ENCODE measurements around the gene RUSF1.

DNA sequence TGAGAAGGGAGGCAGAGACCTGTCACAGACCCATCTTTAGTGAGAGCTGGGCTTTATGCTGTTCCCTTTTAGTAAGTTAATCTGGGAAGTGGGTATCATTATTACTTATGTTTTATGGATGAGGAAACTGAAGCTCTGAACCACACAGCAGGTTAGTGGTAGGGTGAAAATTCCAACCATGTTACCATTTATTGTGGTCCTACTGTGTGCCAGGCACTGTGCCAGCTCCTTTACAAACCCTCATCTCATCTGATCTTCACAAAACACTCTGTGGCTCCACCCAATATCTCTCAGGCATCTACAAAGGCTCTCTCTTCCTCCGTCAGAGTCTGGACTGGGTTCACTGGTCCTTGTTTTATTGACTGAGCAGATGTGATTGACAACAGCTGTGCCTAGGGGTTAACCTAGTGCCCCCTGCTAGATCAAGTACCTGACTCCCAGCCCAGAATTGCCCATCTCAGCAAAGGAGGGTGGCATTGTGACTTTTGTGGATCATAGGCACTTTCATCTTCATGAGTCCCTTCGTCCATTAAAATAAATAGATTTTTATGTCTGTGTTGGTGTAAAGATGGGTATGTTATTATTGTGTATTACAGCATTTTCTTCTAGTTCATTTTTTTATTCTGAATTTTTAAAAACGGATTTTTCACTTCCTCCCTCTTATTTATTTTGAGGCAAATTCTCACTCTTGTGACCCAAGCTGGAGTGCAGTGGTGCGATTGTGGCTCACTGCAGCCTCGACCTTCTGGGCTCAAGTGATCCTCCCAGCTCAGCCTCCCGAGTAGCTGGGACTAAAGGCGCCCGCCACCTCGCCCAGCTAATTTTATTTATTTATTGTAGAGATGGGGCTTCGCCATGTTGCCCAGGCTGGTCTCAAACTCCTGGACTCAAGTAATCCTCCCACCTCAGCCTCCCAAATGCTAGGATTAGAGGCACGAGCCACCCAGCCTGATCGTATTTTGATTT is 33.1 kb downstream of the RUSF1 start:
- TF ChIP-seq EZH2 (IDR thresholded peaks at IDR 0.05; ENCODE audit: borderline replicate concordance, low read length) = no peak
- TF ChIP-seq, protein P1, sequence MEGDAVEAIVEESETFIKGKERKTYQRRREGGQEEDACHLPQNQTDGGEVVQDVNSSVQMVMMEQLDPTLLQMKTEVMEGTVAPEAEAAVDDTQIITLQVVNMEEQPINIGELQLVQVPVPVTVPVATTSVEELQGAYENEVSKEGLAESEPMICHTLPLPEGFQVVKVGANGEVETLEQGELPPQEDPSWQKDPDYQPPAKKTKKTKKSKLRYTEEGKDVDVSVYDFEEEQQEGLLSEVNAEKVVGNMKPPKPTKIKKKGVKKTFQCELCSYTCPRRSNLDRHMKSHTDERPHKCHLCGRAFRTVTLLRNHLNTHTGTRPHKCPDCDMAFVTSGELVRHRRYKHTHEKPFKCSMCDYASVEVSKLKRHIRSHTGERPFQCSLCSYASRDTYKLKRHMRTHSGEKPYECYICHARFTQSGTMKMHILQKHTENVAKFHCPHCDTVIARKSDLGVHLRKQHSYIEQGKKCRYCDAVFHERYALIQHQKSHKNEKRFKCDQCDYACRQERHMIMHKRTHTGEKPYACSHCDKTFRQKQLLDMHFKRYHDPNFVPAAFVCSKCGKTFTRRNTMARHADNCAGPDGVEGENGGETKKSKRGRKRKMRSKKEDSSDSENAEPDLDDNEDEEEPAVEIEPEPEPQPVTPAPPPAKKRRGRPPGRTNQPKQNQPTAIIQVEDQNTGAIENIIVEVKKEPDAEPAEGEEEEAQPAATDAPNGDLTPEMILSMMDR (conservative IDR thresholded peaks at IDR 0.05 in 1 of 2, IDR thresholded peaks at IDR 0.05 in 1 of 2; ENCODE audit: extremely low read depth in 1 of 2, insufficient read depth in 1 of 2, low read depth in 1 of 2, low read length in 2 of 2) = no peak

All from mammary epithelial cell (primary cell).